Loucy (cell line): Measurements from ENCODE around the gene DNM3.

Source experiments
- H2AFZ ChIP-seq: fragments of 200-600 bp; sonication (generic); 2 replicates; pipeline ENCODE4 v1.6.0; 2016; ENCODE audit warnings: antibody characterized with exemption, mild to moderate bottlenecking, low read length, moderate library complexity
- H3F3A ChIP-seq: fragments of 200-600 bp; 2 replicates; pipeline ENCODE4 v1.6.0; 2016; ENCODE audit warnings: antibody characterized with exemption, low read depth, mild to moderate bottlenecking
- H3K27me3 ChIP-seq: fragments of 200-600 bp; sonication (generic); 2 replicates; pipeline ENCODE4 v1.6.1; 2014; ENCODE audit warnings: low read length, mild to moderate bottlenecking; ENCODE audit not compliant: insufficient read depth, poor library complexity, severe bottlenecking
- H3K36me3 ChIP-seq: fragments of 200-600 bp; sonication (generic); 2 replicates; pipeline ENCODE4 v1.6.1; 2016; ENCODE audit warnings: low read length; ENCODE audit not compliant: insufficient read depth
- H3K4me1 ChIP-seq: fragments of 200-600 bp; sonication (generic); 2 replicates; pipeline ENCODE4 v1.5.1; 2014; ENCODE audit warnings: low read length, mild to moderate bottlenecking; ENCODE audit not compliant: insufficient read depth, poor library complexity, severe bottlenecking
- H3K4me2 ChIP-seq: fragments of 200-600 bp; sonication (generic); 2 replicates; pipeline ENCODE4 v1.6.0; 2014; ENCODE audit warnings: antibody characterized with exemption, low read length, low read depth, mild to moderate bottlenecking; ENCODE audit not compliant: poor library complexity, severe bottlenecking
- H3K4me3 ChIP-seq: fragments of 200-600 bp; sonication (generic); 2 replicates; pipeline ENCODE4 v1.5.1; 2014; ENCODE audit warnings: low read length, mild to moderate bottlenecking, mixed read lengths; ENCODE audit not compliant: poor library complexity, severe bottlenecking
- H3K79me2 ChIP-seq: fragments of 200-600 bp; sonication (generic); 2 replicates; pipeline ENCODE4 v1.6.1; 2014; ENCODE audit warnings: low read length; ENCODE audit not compliant: insufficient read depth
- H3K9ac ChIP-seq: fragments of 200-600 bp; sonication (generic); 2 replicates; pipeline ENCODE4 v1.6.0; 2014; ENCODE audit warnings: mild to moderate bottlenecking, low read depth, low read length, moderate library complexity; ENCODE audit not compliant: poor library complexity, severe bottlenecking
- H3K9me2 ChIP-seq: fragments of 200-600 bp; sonication (generic); replicated peaks from 2 replicates; pipeline ENCODE4 v1.6.1; 2016; ENCODE audit warnings: low read depth, low read length, mixed read lengths
- H3K9me3 ChIP-seq: fragments of 200-600 bp; sonication (generic); 2 replicates; pipeline ENCODE4 v1.6.1; 2014; ENCODE audit warnings: mild to moderate bottlenecking, antibody characterized with exemption, low read length, low read depth; ENCODE audit not compliant: insufficient read depth
- H4K20me1 ChIP-seq: fragments of 200-600 bp; sonication (generic); 2 replicates; pipeline ENCODE4 v1.6.0; 2014; ENCODE audit warnings: antibody characterized with exemption, low read length, mild to moderate bottlenecking; ENCODE audit not compliant: insufficient read depth, poor library complexity, severe bottlenecking
- EZH2phosphoT487 ChIP-seq: fragments of 200-600 bp; IDR thresholded peaks from 2 replicates; pipeline ENCODE4 v1.6.1; 2018; ENCODE audit warnings: antibody characterized with exemption, mild to moderate bottlenecking, moderate library complexity, borderline replicate concordance
- TF ChIP-seq, protein P1 (sequence below): fragments of 200-600 bp; sonication (generic); conservative IDR thresholded peaks from 2 replicates; pipeline ENCODE4 v1.5.1; 2014; ENCODE audit warnings: mild to moderate bottlenecking, antibody characterized with exemption, low read length

Gene DNM3

DNA sequence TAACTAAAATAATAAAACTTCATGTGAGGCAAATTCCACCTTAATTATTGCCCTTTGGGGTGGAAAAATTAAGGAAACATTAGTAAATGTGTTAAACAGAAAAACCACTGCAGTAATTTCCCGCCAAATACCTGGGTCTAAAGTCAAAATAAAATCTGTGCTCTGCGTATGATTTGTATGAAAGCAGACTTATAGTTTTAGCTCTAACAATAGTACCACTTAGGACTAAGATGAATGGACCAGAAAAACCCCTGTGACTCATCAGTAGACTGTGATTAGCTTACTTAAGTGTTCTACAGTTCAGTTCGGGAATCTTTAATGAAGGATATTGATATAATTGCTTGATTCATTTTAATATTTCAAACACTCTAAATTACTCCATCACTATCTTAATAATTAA lies 555.9 kb downstream of the DNM3 start:
- Histone ChIP-seq H3K36me3 (no peaks in the 10 kb centered on the region), H3K4me2 (no peak overlapping the region), H3K9ac (no peak overlapping the region), H4K20me1 (no peaks in the 10 kb centered on the region), H3K27me3 (no peaks in the 10 kb centered on the region), H3F3A (no peaks in the 10 kb centered on the region), H2AFZ (no peak overlapping the region), H3K9me3 (no peaks in the 10 kb centered on the region), H3K9me2 (no peaks in the 10 kb centered on the region), H3K79me2 (no peaks in the 10 kb centered on the region), H3K4me1 (peaks cover 32% of the 10 kb centered on the region), H3K4me3 (no peak overlapping the region)
- TF ChIP-seq EZH2phosphoT487, result no peak
- TF ChIP-seq, protein P1, sequence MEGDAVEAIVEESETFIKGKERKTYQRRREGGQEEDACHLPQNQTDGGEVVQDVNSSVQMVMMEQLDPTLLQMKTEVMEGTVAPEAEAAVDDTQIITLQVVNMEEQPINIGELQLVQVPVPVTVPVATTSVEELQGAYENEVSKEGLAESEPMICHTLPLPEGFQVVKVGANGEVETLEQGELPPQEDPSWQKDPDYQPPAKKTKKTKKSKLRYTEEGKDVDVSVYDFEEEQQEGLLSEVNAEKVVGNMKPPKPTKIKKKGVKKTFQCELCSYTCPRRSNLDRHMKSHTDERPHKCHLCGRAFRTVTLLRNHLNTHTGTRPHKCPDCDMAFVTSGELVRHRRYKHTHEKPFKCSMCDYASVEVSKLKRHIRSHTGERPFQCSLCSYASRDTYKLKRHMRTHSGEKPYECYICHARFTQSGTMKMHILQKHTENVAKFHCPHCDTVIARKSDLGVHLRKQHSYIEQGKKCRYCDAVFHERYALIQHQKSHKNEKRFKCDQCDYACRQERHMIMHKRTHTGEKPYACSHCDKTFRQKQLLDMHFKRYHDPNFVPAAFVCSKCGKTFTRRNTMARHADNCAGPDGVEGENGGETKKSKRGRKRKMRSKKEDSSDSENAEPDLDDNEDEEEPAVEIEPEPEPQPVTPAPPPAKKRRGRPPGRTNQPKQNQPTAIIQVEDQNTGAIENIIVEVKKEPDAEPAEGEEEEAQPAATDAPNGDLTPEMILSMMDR, result no peak

DNA sequence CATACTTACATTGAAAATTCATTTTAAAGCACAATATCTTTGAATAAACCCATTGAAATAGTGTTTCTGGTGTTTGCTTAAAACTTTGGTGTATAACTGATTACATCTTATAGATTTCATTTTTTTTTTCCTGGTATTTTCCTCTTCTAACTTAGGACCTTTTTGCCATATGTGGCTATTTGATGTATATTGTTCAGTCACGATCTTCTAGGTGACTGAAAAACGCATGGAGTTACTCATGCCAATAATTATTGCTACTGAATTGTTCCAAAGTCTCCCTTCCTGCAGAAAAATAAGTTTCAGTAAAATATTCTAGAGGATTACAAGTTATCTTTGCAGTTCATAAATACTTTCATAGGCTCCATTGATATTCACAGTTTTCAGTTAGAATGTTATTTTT lies 556.3 kb downstream of the DNM3 start:
- no peak overlapping the region for H3K4me2 ChIP-seq

DNA sequence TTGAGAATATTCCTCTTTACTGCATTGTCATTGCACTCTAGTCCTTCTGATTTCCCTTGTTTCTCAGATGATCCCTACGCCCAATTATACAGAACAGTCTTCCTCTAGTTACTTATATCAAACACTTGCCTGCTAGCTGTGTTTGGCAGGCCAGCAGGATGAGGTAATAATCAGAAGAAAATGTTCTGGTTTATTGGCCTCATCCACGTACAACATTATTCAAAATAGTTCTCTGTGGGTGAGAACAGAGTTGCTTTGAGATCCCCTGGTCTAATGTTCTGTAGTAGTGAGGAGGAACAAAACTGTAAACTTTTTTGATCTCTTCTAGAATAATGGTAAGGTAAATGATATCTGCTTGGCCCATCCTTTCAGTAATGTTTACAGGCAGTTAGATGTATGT lies 556.9 kb downstream of the DNM3 start:
- no peaks in the 10 kb centered on the region for H3K36me3 ChIP-seq
- H3K9ac ChIP-seq, result no peak overlapping the region
- H3K4me3 ChIP-seq, result no peak overlapping the region
- TF ChIP-seq EZH2phosphoT487, result no peak
- TF ChIP-seq, protein P1, result no peak
- H3K9me3 ChIP-seq, result no peaks in the 10 kb centered on the region
- H4K20me1 ChIP-seq, result no peaks in the 10 kb centered on the region
- no peaks in the 10 kb centered on the region for H3F3A ChIP-seq
- H3K27me3 ChIP-seq, result no peaks in the 10 kb centered on the region
- peak overlapping the region; percentile 54; the same call in 1 of the 2 replicates for H2AFZ ChIP-seq
- H3K9me2 ChIP-seq, result no peaks in the 10 kb centered on the region
- peaks cover 32% of the 10 kb centered on the region for H3K4me1 ChIP-seq
- no peak overlapping the region for H3K4me2 ChIP-seq
- no peaks in the 10 kb centered on the region for H3K79me2 ChIP-seq

More for the DNA sequence above, 556.3 kb downstream of the DNM3 start:
- Histone ChIP-seq H3K9me3 (no peaks in the 10 kb centered on the region), H3K27me3 (no peaks in the 10 kb centered on the region), H3F3A (no peaks in the 10 kb centered on the region), H3K9me2 (no peaks in the 10 kb centered on the region), H2AFZ (no peak overlapping the region), H3K9ac (no peak overlapping the region), H3K4me3 (no peak overlapping the region), H3K79me2 (no peaks in the 10 kb centered on the region), H3K4me1 (peaks cover 32% of the 10 kb centered on the region), H4K20me1 (no peaks in the 10 kb centered on the region), H3K36me3 (no peaks in the 10 kb centered on the region)
- TF ChIP-seq, protein P1, result no peak
- TF ChIP-seq EZH2phosphoT487, result no peak
